Parathyroid adenoma (tissue), 2 donors: ENCODE results near the gene INAVA.

Source experiments
- H2AFZ ChIP-seq: fragments of 300-600 bp; sonication (generic); one replicate; pipeline ENCODE4 v1.7.0; 2017; ENCODE audit warnings: antibody characterized with exemption, mild to moderate bottlenecking
- H3K27ac ChIP-seq: fragments of 300-600 bp; sonication (generic); one replicate; pipeline ENCODE4 v1.7.0; 2017
- H3K27me3 ChIP-seq: fragments of 300-600 bp; sonication (generic); one replicate; pipeline ENCODE4 v1.7.0; 2017; ENCODE audit warnings: low read length; ENCODE audit not compliant: control insufficient read depth, insufficient read depth
- H3K36me3 ChIP-seq: fragments of 300-600 bp; sonication (generic); one replicate; pipeline ENCODE4 v1.7.0; 2017; ENCODE audit warnings: low read length; ENCODE audit not compliant: control insufficient read depth, insufficient read depth
- H3K4me1 ChIP-seq: fragments of 300-600 bp; sonication (generic); one replicate; pipeline ENCODE4 v1.7.0; 2017; ENCODE audit warnings: control low read depth
- H3K4me2 ChIP-seq: fragments of 300-600 bp; sonication (generic); one replicate; pipeline ENCODE4 v1.7.0; 2017; ENCODE audit warnings: low read length
- H3K4me3 ChIP-seq: fragments of 300-600 bp; sonication (generic); one replicate; pipeline ENCODE4 v1.7.0; 2017; ENCODE audit warnings: low read depth, low read length
- H3K79me2 ChIP-seq: fragments of 300-600 bp; sonication (generic); one replicate; pipeline ENCODE4 v1.7.0; 2017; ENCODE audit warnings: control low read depth
- H3K9ac ChIP-seq: fragments of 300-600 bp; sonication (generic); one replicate; pipeline ENCODE4 v1.7.0; 2017; ENCODE audit warnings: mild to moderate bottlenecking
- H3K9me3 ChIP-seq: fragments of 300-600 bp; sonication (generic); one replicate; pipeline ENCODE4 v1.7.0; 2017; ENCODE audit warnings: low read length; ENCODE audit not compliant: control insufficient read depth
- CTCF ChIP-seq: fragments of 300-600 bp; sonication (generic); IDR thresholded peaks from one replicate; pipeline ENCODE4 v1.7.0; 2017; ENCODE audit warnings: antibody characterized with exemption, mild to moderate bottlenecking
- donor health status: primary hyperparathyroidism.

INAVA gene

GRCh38 chr1:200873671-200874397 is 20.9 kb upstream of the INAVA start:
- Histone ChIP-seq H3K36me3 (no peaks in the 10 kb centered on the region), H3K4me1 (no peaks in the 10 kb centered on the region), H3K27ac (no peak overlapping the region), H3K4me2 (no peak overlapping the region), H3K79me2 (no peaks in the 10 kb centered on the region), H3K9ac (no peak overlapping the region), H3K9me3 (no peaks in the 10 kb centered on the region), H3K27me3 (peaks cover 4% of the 10 kb centered on the region), H2AFZ (no peak overlapping the region), H3K4me3 (no peak overlapping the region)
- no peak for TF ChIP-seq CTCF

GRCh38 chr1:200874694-200875093 is 20.0 kb upstream of the INAVA start:
- Histone ChIP-seq H3K27me3 (peaks cover 4% of the 10 kb centered on the region), H3K79me2 (no peaks in the 10 kb centered on the region)
- TF ChIP-seq CTCF = no peak

GRCh38 chr1:200875416-200875815 is 19.3 kb upstream of the INAVA start:
- H3K27me3 ChIP-seq = peaks cover 4% of the 10 kb centered on the region
- H2AFZ ChIP-seq = no peak overlapping the region
- no peak for TF ChIP-seq CTCF

More at GRCh38 chr1:200874694-200875093, 20.0 kb upstream of the INAVA start:
- Histone ChIP-seq H3K9ac (no peak overlapping the region), H3K27ac (no peak overlapping the region), H3K4me3 (no peak overlapping the region), H3K4me2 (no peak overlapping the region), H3K36me3 (no peaks in the 10 kb centered on the region), H2AFZ (no peak overlapping the region), H3K9me3 (no peaks in the 10 kb centered on the region), H3K4me1 (no peaks in the 10 kb centered on the region)

GRCh38 chr1:200877010-200877409 is 17.7 kb upstream of the INAVA start:
- no peaks in the 10 kb centered on the region for H3K4me1 ChIP-seq
- H3K9me3 ChIP-seq = no peaks in the 10 kb centered on the region
- H3K79me2 ChIP-seq = no peaks in the 10 kb centered on the region
- H3K4me3 ChIP-seq = no peak overlapping the region
- H2AFZ ChIP-seq = no peak overlapping the region
- no peak overlapping the region for H3K9ac ChIP-seq
- H3K36me3 ChIP-seq = no peaks in the 10 kb centered on the region
- no peak for TF ChIP-seq CTCF
- no peak overlapping the region for H3K27ac ChIP-seq
- peaks cover 4% of the 10 kb centered on the region for H3K27me3 ChIP-seq
- H3K4me2 ChIP-seq = no peak overlapping the region

More at GRCh38 chr1:200875416-200875815, 19.3 kb upstream of the INAVA start:
- Histone ChIP-seq H3K27ac (no peak overlapping the region), H3K9me3 (no peaks in the 10 kb centered on the region), H3K4me1 (no peaks in the 10 kb centered on the region), H3K36me3 (no peaks in the 10 kb centered on the region), H3K79me2 (no peaks in the 10 kb centered on the region), H3K9ac (no peak overlapping the region), H3K4me2 (no peak overlapping the region), H3K4me3 (no peak overlapping the region)
